Stimulated activated CD4-positive, alpha-beta T cell treated with anti-CD3 and anti-CD28 coated beads, Interleukin-15, amount 100 ng/mL, for 24 hours (primary cell): ENCODE results near the gene CACNA2D3.
"Not testable (repeated sequence)": the region's sequence is repeated elsewhere in the genome, so short reads cannot be mapped to it uniquely, and the experiment has no call there.

ENCODE experiments used
- DNase-seq: peaks from one replicate; pipeline ENCODE4 v3.0.0-alpha.2; 2020

The CACNA2D3 gene

GRCh38 chr3:54591157-54591556 lies 468.8 kb downstream of the CACNA2D3 start:
- no peak for DNase-seq

DNA sequence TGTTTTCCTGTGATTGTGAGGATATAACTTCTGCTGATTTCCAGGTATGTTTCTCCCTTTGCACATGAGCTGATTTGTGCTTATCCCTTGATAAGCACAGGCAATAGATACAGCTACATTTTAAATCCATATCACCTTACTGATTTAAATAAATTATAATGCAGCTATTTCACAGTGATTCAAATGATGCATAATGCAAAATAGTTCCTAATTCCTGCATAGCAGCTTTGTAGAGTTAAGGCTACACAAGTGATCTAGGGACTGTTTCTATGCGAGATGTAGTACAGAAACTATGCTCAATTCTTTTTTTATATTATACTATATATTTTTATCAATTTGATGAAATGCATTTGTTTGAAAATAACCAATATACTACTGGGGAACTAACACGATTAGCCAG lies 471.3 kb downstream of the CACNA2D3 start:
- DNase-seq: no peak

- DNase-seq: no peak
Observed at GRCh38 chr3:54596087-54596486, 473.7 kb downstream of the CACNA2D3 start.

- DNase-seq: no peak
Observed at GRCh38 chr3:54599716-54600115, 477.4 kb downstream of the CACNA2D3 start.

GRCh38 chr3:54600441-54601204 lies 478.3 kb downstream of the CACNA2D3 start:
- DNase-seq: no peak

GRCh38 chr3:54604495-54604894 lies 482.1 kb downstream of the CACNA2D3 start:
- DNase-seq: no peak

DNA sequence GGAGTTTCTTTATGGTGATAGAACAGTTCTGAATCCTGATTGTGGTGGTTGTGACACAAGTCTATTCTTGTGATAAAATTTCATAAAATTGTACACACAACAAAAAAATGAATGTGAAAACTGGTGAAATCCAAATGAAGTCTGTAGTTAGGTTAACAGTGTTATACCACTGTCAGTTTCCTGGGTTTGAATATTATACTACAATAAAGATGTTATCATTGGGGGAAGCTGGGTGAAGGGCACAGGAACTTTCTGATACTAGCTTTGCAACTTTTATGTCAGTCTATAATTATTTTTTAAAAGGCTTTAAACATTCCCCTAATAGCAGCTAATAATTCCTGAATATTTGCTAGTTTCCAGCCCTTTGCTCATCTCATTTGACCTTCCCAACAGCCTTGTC lies 485.7 kb downstream of the CACNA2D3 start:
- DNase-seq: no peak

GRCh38 chr3:54619053-54619452 lies 496.7 kb downstream of the CACNA2D3 start:
- no peak for DNase-seq

DNA sequence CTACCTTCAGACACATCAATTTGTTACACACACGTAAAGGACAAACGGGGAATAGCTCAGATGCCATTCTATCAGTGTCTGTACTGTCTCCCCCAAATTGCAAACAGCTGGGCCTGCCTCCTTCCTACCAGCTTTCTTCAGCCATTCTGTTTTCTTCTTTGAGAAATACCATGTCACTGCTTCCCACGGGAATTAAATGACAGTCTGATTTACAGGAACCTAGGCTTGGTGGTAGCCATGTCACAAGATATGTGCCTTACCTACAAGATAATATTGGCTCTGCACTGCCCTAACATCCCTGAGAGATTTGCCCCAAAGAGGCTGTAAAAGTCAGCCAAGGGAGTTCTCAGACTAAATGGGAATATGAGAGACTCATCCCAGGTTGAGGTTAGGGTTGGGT lies 497.2 kb downstream of the CACNA2D3 start:
- DNase-seq: no peak

DNA sequence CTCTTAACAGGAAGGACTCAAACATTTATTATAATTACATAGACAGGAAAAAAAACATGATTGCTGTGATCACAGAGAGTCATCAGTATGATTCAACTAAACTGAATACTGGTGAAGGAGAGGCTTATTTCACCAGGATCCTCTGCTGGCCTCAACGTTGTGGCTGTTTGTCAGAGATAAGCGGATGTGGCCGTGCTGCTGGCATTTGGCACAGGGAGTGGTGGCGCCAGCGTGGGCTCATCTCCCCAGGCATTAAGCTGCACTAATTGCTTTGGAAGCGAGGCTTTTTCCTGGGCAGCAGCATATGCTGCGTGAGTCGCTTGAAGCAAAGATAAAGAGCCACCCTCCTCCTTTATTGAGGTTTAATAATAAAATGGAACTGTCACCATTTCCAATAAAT lies 498.8 kb downstream of the CACNA2D3 start:
- no peak for DNase-seq

DNA sequence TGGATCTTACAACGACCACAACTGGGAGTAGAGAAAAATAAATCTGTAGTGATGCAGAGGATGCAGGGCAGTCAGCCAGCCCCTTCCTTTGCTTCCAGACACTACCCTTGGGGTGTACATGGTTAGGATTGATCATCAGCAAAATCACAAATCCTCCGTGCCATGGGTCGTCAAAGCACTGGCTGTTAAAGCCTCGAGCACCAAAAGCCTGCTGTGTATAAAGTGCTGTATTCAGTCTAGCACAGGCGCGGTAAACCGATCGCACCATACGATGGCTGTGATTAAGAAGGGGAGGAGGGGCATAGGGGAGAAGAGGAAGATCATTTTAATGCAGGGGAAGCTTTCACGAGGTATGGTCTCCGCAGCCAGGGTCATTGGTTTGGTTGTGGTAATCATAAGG lies 500.3 kb downstream of the CACNA2D3 start:
- DNase-seq: no peak

DNA sequence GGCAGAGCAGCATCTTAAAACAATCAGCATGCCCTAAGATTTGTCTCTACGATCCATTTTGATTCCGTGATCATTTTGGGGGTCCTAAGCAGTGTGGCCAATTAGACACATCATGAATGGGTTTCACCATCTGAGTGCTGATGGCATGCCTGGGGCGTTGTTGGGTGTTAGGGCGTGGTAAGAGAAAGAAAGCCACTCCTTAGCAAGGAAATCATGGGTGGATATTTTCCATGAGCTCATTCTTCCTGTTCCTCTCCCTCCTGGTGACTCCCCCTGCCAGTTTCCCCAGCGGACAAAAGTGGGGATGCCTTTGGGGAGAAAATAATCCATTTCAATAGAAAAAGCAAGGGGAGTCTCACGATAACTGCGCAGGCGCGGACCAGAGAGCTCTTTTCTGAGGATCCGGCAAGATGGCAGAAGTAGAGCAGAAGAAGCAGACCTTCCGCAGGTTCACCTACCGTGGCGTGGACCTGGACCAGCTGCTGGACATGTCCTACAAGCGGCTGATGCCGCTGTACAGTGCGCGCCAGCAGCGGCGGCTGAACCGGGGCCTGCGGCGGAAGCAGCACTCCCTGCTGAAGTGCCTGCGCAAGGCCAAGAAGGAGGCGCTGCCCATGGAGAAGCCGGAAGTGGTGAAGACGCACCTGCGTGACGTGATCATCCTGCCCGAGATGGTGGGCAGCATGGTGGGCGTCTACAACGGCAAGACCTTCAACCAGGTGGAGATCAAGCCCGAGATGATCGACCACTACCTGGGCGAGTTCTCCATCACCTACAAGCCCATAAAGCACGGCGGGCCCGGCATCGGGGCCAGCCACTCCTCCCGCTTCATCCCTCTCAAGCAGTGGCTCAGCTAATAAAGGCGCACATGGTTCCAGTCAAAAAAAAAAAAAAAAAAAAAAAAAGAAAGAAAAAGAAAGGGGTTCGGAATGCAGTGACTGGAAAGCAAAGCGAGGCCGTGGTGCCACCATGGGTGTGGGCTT lies 503.7 kb downstream of the CACNA2D3 start:
- no peak for DNase-seq

DNA sequence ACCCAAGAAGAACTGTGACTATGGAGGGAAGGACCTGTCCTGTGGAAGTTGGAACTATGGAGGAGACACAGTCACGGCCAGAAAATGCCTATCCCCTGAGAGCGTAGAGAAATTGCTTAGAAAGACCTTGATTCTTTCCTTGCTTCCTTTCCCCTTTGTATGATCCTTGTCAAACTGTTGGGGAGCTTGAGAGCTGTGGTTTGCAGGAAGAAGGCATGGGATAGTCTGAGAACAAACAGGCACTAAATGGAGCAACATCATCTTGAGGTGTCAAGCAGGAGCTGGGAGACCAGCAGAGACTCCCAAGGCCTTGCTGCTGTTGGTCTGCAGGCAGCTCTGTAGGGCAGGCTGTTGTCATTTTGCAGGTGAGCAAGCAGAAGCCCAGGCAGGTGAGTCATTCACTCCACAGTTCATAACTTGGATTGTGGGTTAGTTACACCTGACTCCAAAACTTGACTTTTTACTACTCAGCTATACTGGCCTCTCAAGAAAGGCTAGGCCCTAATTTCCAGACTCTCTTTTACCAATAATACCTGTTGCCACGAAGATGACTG lies 506.6 kb downstream of the CACNA2D3 start:
- DNase-seq: no peak

- DNase-seq: no peak
Observed at GRCh38 chr3:54630101-54630623, 507.8 kb downstream of the CACNA2D3 start.

- not testable (repeated sequence) for DNase-seq
Observed at GRCh38 chr3:54631001-54631400, 508.6 kb downstream of the CACNA2D3 start.

GRCh38 chr3:54631516-54632325 lies 509.4 kb downstream of the CACNA2D3 start:
- DNase-seq: no peak

DNA sequence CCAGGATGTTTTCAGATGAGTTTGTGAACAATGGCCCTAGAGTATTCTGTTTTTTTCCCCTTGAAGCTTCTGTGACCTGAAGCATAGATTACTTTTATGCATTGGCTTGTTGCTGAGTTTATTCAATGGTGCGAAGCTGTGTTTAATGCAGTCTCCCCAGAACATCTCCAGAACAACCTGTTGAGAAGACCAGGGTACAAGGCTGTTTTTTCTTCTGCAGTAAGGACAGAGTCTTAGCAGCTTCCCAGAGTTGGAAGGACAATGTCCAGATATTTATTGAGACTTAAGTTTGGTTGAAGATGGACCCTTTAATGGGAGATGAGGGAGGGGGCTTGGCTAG lies 509.9 kb downstream of the CACNA2D3 start:
- DNase-seq: no peak

DNA sequence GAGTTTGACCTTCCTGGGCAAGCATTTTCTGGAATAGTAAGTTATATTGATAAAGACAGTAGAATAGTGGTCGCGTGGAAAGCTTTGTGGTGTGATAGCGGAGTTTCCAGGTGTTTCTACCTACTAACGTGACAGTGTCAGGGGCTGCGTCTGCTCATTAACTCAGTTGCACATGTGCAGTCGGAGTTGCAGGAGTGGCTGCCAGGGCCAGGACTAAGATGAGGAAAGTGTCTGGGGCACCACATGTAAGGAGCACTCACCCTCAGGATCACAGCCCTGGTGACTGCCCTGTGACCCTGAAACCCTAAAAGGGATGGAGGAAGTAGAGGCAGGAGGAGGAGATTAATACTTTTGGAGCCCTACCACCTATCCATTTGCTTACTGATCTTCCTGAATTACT lies 510.5 kb downstream of the CACNA2D3 start:
- DNase-seq: no peak

GRCh38 chr3:54633444-54634121 lies 511.2 kb downstream of the CACNA2D3 start:
- DNase-seq: no peak

- no peak for DNase-seq
Observed at GRCh38 chr3:54634122-54634469, 511.7 kb downstream of the CACNA2D3 start.

- not testable (repeated sequence) for DNase-seq
Observed at GRCh38 chr3:54639790-54640372, 517.5 kb downstream of the CACNA2D3 start.
